Measurements from ENCODE around the gene NLGN2. TPM values are rescaled to one million over a fixed set of nuclear protein-coding genes. Genes with fewer than 3 reads are reported as not detected.

The NLGN2 gene
- total RNA-seq, 1 experiment from 2014 or later = 70.2 TPM

DNA sequence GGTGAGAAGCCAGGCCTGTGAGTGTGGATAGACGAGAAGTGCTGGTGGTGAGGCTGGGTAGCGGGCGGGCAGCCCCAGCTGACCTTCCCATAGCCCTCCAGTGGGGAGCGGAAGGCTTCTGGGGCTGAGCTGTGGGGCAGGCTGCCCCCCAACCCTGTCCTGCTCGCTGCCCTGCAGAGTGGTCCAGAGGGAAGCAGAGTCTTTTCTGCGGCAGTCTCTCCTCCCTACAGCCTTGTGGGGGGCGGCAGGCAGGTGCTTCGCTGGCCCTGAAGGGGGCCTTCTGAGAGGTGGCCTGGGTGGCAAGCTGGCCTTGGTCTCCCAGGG lies 3.7 kb downstream of the NLGN2 start:
- no peak overlapping the region for H3K9ac ChIP-seq (ENCODE audit: extremely low read depth, insufficient read length, low read length)
- H3K14ac ChIP-seq (ENCODE audit: insufficient read depth, low read length) = no peak overlapping the region
- H4K5ac ChIP-seq (ENCODE audit: insufficient read length, low read depth, low read length) = no peak overlapping the region
- no peaks in the 10 kb centered on the region for H3K27me3 Mint-ChIP-seq (ENCODE audit: low read depth)
- H3K4me1 Mint-ChIP-seq = peaks cover 9 to 29% of the 10 kb centered on the region in 2 experiments
- H2BK20ac ChIP-seq (ENCODE audit: low read depth, low read length, poor library complexity, severe bottlenecking) = no peak overlapping the region
- WGBS (ENCODE audit: extremely low coverage, insufficient read length, low lambda C conversion rate) = no CpG with 5 or more reads among the region's 8 CpGs
- no peak overlapping the region for H3K27ac Mint-ChIP-seq
- no peaks in the 10 kb centered on the region for H3K23me2 ChIP-seq (ENCODE audit: insufficient read length, low read depth, low read length, poor library complexity, severe bottlenecking)
- H3K9me3 Mint-ChIP-seq = peaks cover 0 to 2% of the 10 kb centered on the region in 2 experiments; a peak in 1 of 5 replicates
- H3K18ac ChIP-seq (ENCODE audit: insufficient read length, low read depth, low read length) = no peak overlapping the region
- H3K4ac ChIP-seq (ENCODE audit: low read depth, low read length) = no peak overlapping the region
- H3K36me3 Mint-ChIP-seq (ENCODE audit: insufficient read depth in 1 of 3, low read depth in 3 of 3) = peaks cover 20 to 55% (median 41%) of the 10 kb centered on the region in 3 experiments
- H2AFZ ChIP-seq (ENCODE audit: low read length) = no peak overlapping the region
- H3K23ac ChIP-seq (ENCODE audit: insufficient read length, low read depth, low read length) = no peak overlapping the region
- no peak overlapping the region for H4K8ac ChIP-seq (replicated peaks; ENCODE audit: insufficient read length, low read depth, low read length)
- H3K4me1 ChIP-seq (ENCODE audit: insufficient read depth, low read length) = no peaks in the 10 kb centered on the region; the same call in 1 of the 2 replicates
- no peak overlapping the region for H2BK15ac ChIP-seq (ENCODE audit: low read depth, low read length)
- TF ChIP-seq, protein P1, sequence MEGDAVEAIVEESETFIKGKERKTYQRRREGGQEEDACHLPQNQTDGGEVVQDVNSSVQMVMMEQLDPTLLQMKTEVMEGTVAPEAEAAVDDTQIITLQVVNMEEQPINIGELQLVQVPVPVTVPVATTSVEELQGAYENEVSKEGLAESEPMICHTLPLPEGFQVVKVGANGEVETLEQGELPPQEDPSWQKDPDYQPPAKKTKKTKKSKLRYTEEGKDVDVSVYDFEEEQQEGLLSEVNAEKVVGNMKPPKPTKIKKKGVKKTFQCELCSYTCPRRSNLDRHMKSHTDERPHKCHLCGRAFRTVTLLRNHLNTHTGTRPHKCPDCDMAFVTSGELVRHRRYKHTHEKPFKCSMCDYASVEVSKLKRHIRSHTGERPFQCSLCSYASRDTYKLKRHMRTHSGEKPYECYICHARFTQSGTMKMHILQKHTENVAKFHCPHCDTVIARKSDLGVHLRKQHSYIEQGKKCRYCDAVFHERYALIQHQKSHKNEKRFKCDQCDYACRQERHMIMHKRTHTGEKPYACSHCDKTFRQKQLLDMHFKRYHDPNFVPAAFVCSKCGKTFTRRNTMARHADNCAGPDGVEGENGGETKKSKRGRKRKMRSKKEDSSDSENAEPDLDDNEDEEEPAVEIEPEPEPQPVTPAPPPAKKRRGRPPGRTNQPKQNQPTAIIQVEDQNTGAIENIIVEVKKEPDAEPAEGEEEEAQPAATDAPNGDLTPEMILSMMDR (conservative IDR thresholded peaks at IDR 0.05) = no peak
- no peak overlapping the region for H2AK5ac ChIP-seq (ENCODE audit: insufficient read length, low read length)
- H3K27ac ChIP-seq (ENCODE audit: insufficient read length, low read depth, low read length) = no peak overlapping the region
- no peaks in the 10 kb centered on the region for H4K20me1 ChIP-seq (ENCODE audit: control insufficient read depth, insufficient read depth, insufficient read length)
- H2BK5ac ChIP-seq (ENCODE audit: insufficient read length, low read length) = no peak overlapping the region
- H3K9me3 ChIP-seq (ENCODE audit: control insufficient read depth, low read depth, low read length) = no peaks in the 10 kb centered on the region
- no peaks in the 10 kb centered on the region for H3K79me2 ChIP-seq (ENCODE audit: insufficient read depth, low read length)
- H3T11ph ChIP-seq (ENCODE audit: low read length) = no peak overlapping the region
- H3K4me3 Mint-ChIP-seq = no peak overlapping the region
- H2BK120ac ChIP-seq (ENCODE audit: low read depth, low read length, poor library complexity, severe bottlenecking) = no peak overlapping the region
- H4K91ac ChIP-seq (ENCODE audit: insufficient read length, low read depth, low read length) = no peak overlapping the region
- H3K56ac ChIP-seq (ENCODE audit: insufficient read length, low read depth, low read length) = no peak overlapping the region
- no peak overlapping the region for H3K4me2 ChIP-seq (ENCODE audit: insufficient read depth, insufficient read length, low read length)
- H3K79me1 ChIP-seq (ENCODE audit: insufficient read depth, low read depth, low read length, poor library complexity, severe bottlenecking) = no peaks in the 10 kb centered on the region
- no peaks in the 10 kb centered on the region for H3K27me3 ChIP-seq (ENCODE audit: insufficient read depth, low read length)
- DNase-seq = no peak
- H2BK12ac ChIP-seq (ENCODE audit: insufficient read length, low read depth, low read length) = no peak overlapping the region
